OCI-LY7 (cell line): ENCODE measurements around the gene GRB10.

ENCODE experiments used
- EZH2phosphoT487 ChIP-seq: fragments of 200-600 bp; sonication (generic); IDR thresholded peaks from 2 replicates; pipeline ENCODE4 v1.6.1; 2018; ENCODE audit warnings: low read depth, borderline replicate concordance, mild to moderate bottlenecking, mixed run types, antibody characterized with exemption, low read length, moderate library complexity, mixed read lengths
- TF ChIP-seq, protein P1 (sequence below): fragments of 200-600 bp; sonication (generic); conservative IDR thresholded peaks from 2 replicates; pipeline ENCODE4 v1.5.1; 2014; ENCODE audit warnings: mild to moderate bottlenecking, antibody characterized with exemption, low read length, moderate library complexity, mixed read lengths

DNA sequence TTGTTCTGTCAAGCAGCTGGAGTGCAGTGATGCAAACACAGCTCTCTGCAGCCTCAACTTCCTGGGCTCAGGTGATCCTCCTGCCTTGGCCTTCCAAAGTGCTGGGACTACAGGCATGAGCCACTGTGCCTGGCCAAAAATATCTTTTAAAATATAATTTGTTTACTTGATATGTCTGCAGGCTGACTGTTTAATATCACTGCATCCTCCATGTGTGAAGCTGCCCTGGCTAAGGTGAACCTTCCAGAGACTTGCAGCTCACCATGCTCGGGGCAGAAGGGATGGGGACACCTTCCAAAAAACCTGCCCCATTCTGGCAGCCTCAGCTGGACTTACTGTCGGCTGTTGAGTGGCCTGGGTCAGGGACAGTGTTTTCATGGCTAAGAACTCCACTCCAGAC lies 159.9 kb downstream of the GRB10 start:
- TF ChIP-seq, protein P1, sequence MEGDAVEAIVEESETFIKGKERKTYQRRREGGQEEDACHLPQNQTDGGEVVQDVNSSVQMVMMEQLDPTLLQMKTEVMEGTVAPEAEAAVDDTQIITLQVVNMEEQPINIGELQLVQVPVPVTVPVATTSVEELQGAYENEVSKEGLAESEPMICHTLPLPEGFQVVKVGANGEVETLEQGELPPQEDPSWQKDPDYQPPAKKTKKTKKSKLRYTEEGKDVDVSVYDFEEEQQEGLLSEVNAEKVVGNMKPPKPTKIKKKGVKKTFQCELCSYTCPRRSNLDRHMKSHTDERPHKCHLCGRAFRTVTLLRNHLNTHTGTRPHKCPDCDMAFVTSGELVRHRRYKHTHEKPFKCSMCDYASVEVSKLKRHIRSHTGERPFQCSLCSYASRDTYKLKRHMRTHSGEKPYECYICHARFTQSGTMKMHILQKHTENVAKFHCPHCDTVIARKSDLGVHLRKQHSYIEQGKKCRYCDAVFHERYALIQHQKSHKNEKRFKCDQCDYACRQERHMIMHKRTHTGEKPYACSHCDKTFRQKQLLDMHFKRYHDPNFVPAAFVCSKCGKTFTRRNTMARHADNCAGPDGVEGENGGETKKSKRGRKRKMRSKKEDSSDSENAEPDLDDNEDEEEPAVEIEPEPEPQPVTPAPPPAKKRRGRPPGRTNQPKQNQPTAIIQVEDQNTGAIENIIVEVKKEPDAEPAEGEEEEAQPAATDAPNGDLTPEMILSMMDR = no peak
- no peak for TF ChIP-seq EZH2phosphoT487
